Naive thymus-derived CD4-positive, alpha-beta T cell (primary cell): ENCODE results near the gene PLPPR3. TPM values are rescaled to one million over a fixed set of nuclear protein-coding genes. Genes with fewer than 3 reads are reported as not detected.

ENCODE experiments used
- ATAC-seq: fragments of 150-1000 bp; cut with Tn5 transposase; 2 replicates; pipeline ENCODE4 v1.10.0; 2021; ENCODE audit warnings: mild to moderate bottlenecking, moderate library complexity
- CTCF ChIA-PET: fragments of 350-600 bp; sonication (Branson Sonifier 250); formaldehyde crosslinking; loops from one replicate; lab custom pipeline; 2021; ENCODE audit warnings: antibody characterized with exemption; lab: Charles Lee
- POLR2A ChIA-PET: fragments of 350-600 bp; sonication (Branson Sonifier 250); formaldehyde crosslinking; loops from one replicate; lab custom pipeline; 2021; ENCODE audit warnings: antibody characterized with exemption, inconsistent platforms; lab: Charles Lee
- DNase-seq, 9 donors: peaks; one replicate each; pipeline versions ENCODE4 v3.0.0 to v3.0.0-alpha.2; 2020 to 2022; ENCODE audit warnings: mixed read lengths in 1 of 9
- H3K27ac ChIP-seq: one replicate; pipeline ENCODE4 v1.7.0; 2013; ENCODE audit warnings: mild to moderate bottlenecking, low read depth, low read length, moderate library complexity
- H3K27me3 ChIP-seq, 2 donors: one replicate each; pipeline ENCODE4 v1.7.0; 2013; ENCODE audit warnings: low read length in 2 of 2, mild to moderate bottlenecking in 2 of 2, moderate library complexity in 2 of 2; ENCODE audit not compliant: control insufficient read depth in 2 of 2, insufficient read depth in 2 of 2
- H3K36me3 ChIP-seq, 3 experiments: 1 replicate in 2 of 3; 2 replicates in 1 of 3; pipeline ENCODE4 v1.7.0; 2013; ENCODE audit warnings: low read length in 3 of 3, mild to moderate bottlenecking in 3 of 3, moderate library complexity in 1 of 3; ENCODE audit not compliant: insufficient read depth in 3 of 3, control insufficient read depth in 2 of 3
- H3K4me1 ChIP-seq, 2 donors: one replicate each; pipeline ENCODE4 v1.7.0; 2013; ENCODE audit warnings: low read length in 2 of 2, mild to moderate bottlenecking in 2 of 2, moderate library complexity in 1 of 2; ENCODE audit not compliant: control insufficient read depth in 2 of 2, insufficient read depth in 2 of 2
- H3K4me3 ChIP-seq: 2 replicates; pipeline ENCODE4 v1.7.0; 2013; ENCODE audit warnings: mild to moderate bottlenecking, low read length
- H3K9me3 ChIP-seq, 3 experiments: 1 replicate in 2 of 3; 2 replicates in 1 of 3; pipeline ENCODE4 v1.7.0; 2013; ENCODE audit warnings: low read length in 3 of 3; ENCODE audit not compliant: control insufficient read depth in 2 of 3
- H3K27ac Mint-ChIP-seq, 9 donors: one replicate each; pipeline ENCODE4 v1.8.0; 2020 to 2022; ENCODE audit warnings: mixed read lengths in 9 of 9, mild to moderate bottlenecking in 8 of 9, moderate library complexity in 5 of 9, inconsistent platforms in 2 of 9
- H3K27me3 Mint-ChIP-seq, 5 donors: one replicate each; pipeline ENCODE4 v1.8.0; 2021 to 2022; ENCODE audit warnings: mixed read lengths in 5 of 5, mild to moderate bottlenecking in 1 of 5
- H3K36me3 Mint-ChIP-seq, 5 donors: one replicate each; pipeline ENCODE4 v1.8.0; 2020 to 2022; ENCODE audit warnings: mixed read lengths in 5 of 5, mild to moderate bottlenecking in 3 of 5, inconsistent platforms in 1 of 5
- H3K4me1 Mint-ChIP-seq, 7 donors: one replicate each; pipeline ENCODE4 v1.8.0; 2020 to 2022; ENCODE audit warnings: mixed read lengths in 7 of 7, mild to moderate bottlenecking in 3 of 7, inconsistent platforms in 1 of 7
- H3K4me3 Mint-ChIP-seq, 10 donors: one replicate each; pipeline ENCODE4 v1.8.0; 2020 to 2022; ENCODE audit warnings: mild to moderate bottlenecking in 10 of 10, mixed read lengths in 10 of 10, moderate library complexity in 6 of 10, inconsistent platforms in 2 of 10
- H3K9me3 Mint-ChIP-seq, 11 donors: one replicate each; pipeline ENCODE4 v1.8.0; 2020 to 2022; ENCODE audit warnings: mixed read lengths in 11 of 11, mild to moderate bottlenecking in 4 of 11, inconsistent platforms in 1 of 11, moderate library complexity in 1 of 11
- intact Hi-C, 2 donors: fragments of 100-400 bp; cut with micrococcal nuclease; formaldehyde crosslinking; loops; one replicate each; pipeline ENCODE4 v1.15.1; 2023
- polyA plus RNA-seq, 2 donors: library from polyadenylated mRNA; unstranded; fragments of 300-500 nt; fragmentation: Illumina TruSeq; gene quantifications; one replicate each; pipeline ENCODE4 v1.2.3, GENCODE V29; 2021
- total RNA-seq, 6 experiments: library from RNA in 5 of 6; stranded (reverse) in 5 of 6; gene quantifications; 1 replicate in 5 of 6; 2 replicates in 1 of 6; pipeline ENCODE4 v1.2.3 and lab custom pipeline; 2021 to 2026

PLPPR3 gene
- total and polyA plus RNA-seq, 7 experiments from 2014 or later, result not detected

DNA sequence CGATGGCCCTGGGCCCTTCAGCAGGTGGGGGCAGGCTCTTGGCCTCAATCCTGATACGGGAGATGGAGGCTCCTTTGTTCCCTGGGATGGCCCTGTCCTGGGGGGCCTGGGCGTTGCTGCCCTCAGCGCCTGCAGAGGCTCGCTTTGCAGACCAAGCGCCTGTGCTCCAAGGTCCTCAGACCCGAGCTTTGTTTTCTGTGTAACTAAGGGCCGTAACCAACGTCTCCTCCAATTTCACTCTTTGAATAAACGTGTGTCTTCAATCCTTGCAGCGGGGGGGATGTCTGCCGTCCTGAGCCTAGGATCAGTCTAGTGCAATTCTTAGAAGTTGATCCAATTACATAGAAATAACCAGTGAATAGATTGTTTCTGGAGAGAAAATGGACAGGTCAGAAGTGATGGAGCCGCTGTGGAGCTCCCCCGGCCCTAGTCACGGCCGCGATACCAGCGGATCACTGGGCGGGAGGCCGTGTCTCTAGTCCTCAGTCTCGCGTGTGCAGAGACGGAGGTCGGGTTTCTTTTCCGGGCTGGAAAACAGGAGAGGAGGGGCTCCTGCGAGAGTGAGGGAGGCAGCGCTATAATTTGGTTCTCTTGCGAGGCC, 19.2 kb downstream of the PLPPR3 start:
- intact Hi-C loops, result no loop called here
- H3K36me3 Mint-ChIP-seq, result peaks cover 0 to 29% (median 6%) of the 10 kb centered on the region in 5 donors
- CTCF ChIA-PET, result interaction anchor here (0.6 kb wide), 2 partner anchors 249 to 688 kb away, joined by 3 to 4 read pairs; partner anchors contain the start of gene REEP6
- H3K9me3 Mint-ChIP-seq, result peaks cover 0 to 4% (median 0%) of the 10 kb centered on the region in 11 donors
- POLR2A ChIA-PET, result no interaction called here
- peak overlapping the region; percentile 16 to 90 (median 40) for H3K4me3 Mint-ChIP-seq
- Histone ChIP-seq H3K4me1 (peaks cover 38 to 41% of the 10 kb centered on the region in 2 donors), H3K4me3 (no peak overlapping the region), H3K27me3 (no peaks in the 10 kb centered on the region), H3K36me3 (peaks cover 10 to 67% (median 24%) of the 10 kb centered on the region in 3 experiments), H3K27ac (no peak overlapping the region), H3K9me3 (no peaks in the 10 kb centered on the region)
- peak overlapping the region in 5 of 9 donors; percentile 46 to 78 (median 62) for H3K27ac Mint-ChIP-seq
- DNase-seq, result no peak
- no peaks in the 10 kb centered on the region for H3K27me3 Mint-ChIP-seq
- no peak for ATAC-seq
- H3K4me1 Mint-ChIP-seq, result peaks cover 36 to 55% (median 44%) of the 10 kb centered on the region in 7 donors

DNA sequence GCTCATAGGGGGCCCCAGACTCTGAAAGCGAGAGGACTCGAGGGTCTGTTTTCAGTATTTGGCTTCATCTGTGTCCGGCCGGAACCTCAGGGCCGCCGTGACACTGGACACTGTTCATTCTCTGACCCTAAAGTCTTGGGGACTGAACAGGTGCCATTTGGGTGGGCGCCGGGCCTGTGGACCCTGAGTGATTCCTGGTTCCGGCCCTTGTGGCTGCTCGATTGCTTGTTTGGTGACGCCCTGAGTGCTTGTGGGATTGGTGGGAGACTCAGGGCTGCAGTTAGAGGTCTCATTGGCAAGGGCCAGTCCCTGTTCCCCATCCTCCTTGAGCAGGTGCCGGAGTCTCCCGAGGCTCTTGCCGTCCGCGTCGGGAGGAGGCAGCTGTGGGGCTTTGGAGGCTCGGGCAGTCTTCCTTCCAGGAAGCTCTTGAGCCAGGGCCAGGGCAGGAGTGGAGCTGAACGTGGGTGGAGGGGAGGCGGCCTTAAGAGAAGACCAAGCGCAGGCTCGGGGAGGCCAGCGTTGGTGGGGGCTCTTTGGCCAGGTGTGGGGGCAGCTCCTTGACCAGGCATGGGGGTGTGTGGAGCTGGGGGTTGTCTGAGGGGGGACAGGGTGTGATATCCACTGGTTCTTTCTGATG, 19.8 kb downstream of the PLPPR3 start:
- no peaks in the 10 kb centered on the region for H3K27me3 ChIP-seq
- no peaks in the 10 kb centered on the region for H3K9me3 ChIP-seq
- H3K27ac ChIP-seq, result peak overlapping the region; percentile 53
- ATAC-seq (no peak), DNase-seq (no peak)
- peaks cover 9 to 60% (median 18%) of the 10 kb centered on the region in 3 experiments for H3K36me3 ChIP-seq
- ChIA-PET CTCF (interaction anchor here (0.6 kb wide), 2 partner anchors 248 to 689 kb away, joined by 3 to 4 read pairs; partner anchors contain the start of gene REEP6), POLR2A (interaction anchor here (0.7 to 1.4 kb wide), 3 partner anchors 57 to 473 kb away, joined by 3 to 4 read pairs (median 4); partner anchors contain the start of genes CFD and FAM174C)
- Mint-ChIP-seq H3K9me3 (peaks cover 0 to 4% (median 0%) of the 10 kb centered on the region in 11 donors), H3K36me3 (peaks cover 0 to 23% (median 0%) of the 10 kb centered on the region in 5 donors), H3K4me1 (peaks cover 33 to 50% (median 39%) of the 10 kb centered on the region in 7 donors), H3K27ac (peak overlapping the region in 8 of 9 donors; percentile 16 to 89 (median 70)), H3K27me3 (peaks cover 0 to under 1% (median 0%) of the 10 kb centered on the region in 5 donors), H3K4me3 (peak overlapping the region; percentile 14 to 90 (median 72))
- intact Hi-C loops, result no loop called here
- H3K4me1 ChIP-seq, result peaks cover 38 to 41% of the 10 kb centered on the region in 2 donors
- H3K4me3 ChIP-seq, result peak overlapping the region; percentile 29

DNA sequence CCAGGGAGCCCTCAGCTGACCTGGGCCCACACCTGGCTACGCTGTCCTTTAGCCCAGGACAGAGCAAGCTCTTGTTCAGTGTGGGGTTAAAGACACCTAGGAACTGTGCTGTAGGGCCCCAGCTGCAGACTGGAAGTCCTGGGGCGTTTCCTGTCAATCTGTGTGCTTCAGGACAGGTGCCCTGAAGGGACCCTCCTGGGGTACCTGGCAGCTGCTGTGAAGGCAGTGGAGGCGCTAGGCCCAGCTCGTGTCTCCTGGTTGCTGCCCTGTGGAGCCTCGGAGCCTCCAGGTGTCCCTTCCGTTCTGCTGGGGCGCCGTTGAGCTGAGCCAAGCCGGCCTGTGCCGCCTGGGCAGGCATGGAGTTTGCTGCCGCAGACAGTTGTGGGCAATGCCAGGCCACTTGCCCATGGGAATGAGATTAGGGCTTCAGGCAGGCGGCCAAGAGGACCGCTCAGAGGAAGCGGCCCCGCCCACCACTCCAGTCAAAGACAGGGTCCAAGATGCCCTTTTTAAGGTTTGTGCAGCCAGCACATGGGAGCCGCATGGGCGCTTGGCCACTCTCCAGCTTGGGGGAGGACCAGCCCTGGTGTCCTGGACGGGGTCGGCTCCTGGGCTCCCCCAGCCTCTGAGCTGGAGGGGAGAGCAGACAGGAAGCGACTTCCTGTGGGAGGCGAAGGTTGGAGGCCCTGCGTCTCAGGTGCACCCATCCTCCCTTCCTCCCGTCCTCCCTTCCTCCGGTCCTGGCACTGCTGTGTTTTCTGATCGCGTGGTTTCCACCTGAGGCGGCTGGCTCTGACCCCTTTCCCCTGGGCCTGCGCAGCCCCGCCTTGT, 20.5 kb downstream of the PLPPR3 start:
- ChIA-PET CTCF (no interaction called here), POLR2A (interaction anchor here (0.6 to 1.4 kb wide), 5 partner anchors 13 to 474 kb away, joined by 3 to 5 read pairs (median 4); partner anchors contain the start of genes CFD, CIRBP and FAM174C)
- Mint-ChIP-seq H3K27me3 (peaks cover 0 to 2% (median 0%) of the 10 kb centered on the region in 5 donors), H3K36me3 (peaks cover 0 to 22% (median 0%) of the 10 kb centered on the region in 5 donors), H3K4me3 (peak overlapping the region; percentile 52 to 90 (median 72)), H3K4me1 (peaks cover 34 to 55% (median 44%) of the 10 kb centered on the region in 7 donors), H3K27ac (peak overlapping the region in 7 of 9 donors; percentile 42 to 90 (median 70)), H3K9me3 (peaks cover 0 to 4% (median 0%) of the 10 kb centered on the region in 11 donors)
- no peaks in the 10 kb centered on the region for H3K9me3 ChIP-seq
- no peak for DNase-seq
- H3K4me3 ChIP-seq, result peak overlapping the region; percentile 29
- H3K27me3 ChIP-seq, result no peaks in the 10 kb centered on the region
- no peak for ATAC-seq
- H3K36me3 ChIP-seq, result peaks cover 3 to 53% (median 11%) of the 10 kb centered on the region in 3 experiments
- peaks cover 38 to 43% of the 10 kb centered on the region in 2 donors for H3K4me1 ChIP-seq
- H3K27ac ChIP-seq, result peak overlapping the region; percentile 53
- intact Hi-C loops, result no loop called here

DNA sequence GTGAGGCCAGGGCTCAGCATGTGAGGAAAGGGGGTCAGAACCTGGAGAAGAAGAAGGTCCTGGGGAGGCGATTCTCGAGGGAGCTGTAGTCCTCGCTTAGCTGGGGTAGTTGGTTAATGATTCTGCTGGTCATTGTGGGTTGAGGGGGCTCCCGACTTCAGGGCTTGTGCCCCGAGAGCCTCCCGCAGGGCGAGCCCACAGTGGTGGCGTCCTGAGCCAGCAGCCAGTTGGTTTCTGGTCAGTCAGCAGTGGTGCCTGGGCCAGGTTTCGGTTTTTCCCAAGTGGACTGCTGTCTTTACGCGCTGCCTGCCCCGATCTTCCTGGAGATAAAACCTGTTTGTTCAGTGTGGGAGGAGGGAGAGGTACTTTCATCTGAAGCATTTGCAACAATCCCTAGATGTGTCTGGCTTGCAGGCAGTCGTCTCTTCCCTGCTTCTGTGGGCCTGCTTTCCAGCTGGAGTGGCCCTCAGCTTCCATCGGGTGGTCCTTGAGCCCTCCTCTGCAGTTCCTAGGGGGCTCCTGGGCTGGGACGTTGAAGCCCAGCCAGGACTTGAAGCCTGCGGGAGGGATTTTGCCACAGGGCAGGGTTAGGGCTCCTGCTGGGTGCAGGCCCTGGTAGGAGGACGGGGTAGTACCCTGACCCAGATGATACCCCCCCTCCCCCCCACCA, 21.3 kb downstream of the PLPPR3 start:
- ChIA-PET CTCF (no interaction called here), POLR2A (interaction anchor here (1.4 kb wide), 2 partner anchors 59 to 469 kb away, joined by 4 to 5 read pairs; partner anchors contain the start of genes CFD and CIRBP)
- peaks cover 0 to 22% (median 0%) of the 10 kb centered on the region in 5 donors for H3K36me3 Mint-ChIP-seq
- H3K4me3 Mint-ChIP-seq, result peak overlapping the region; percentile 73 to 93 (median 89)
- H3K27me3 Mint-ChIP-seq, result peaks cover 0 to 2% (median 0%) of the 10 kb centered on the region in 5 donors
- H3K27ac Mint-ChIP-seq, result peak overlapping the region; percentile 71 to 95 (median 91)
- peaks cover 34 to 55% (median 44%) of the 10 kb centered on the region in 7 donors for H3K4me1 Mint-ChIP-seq
- intact Hi-C loops, result no loop called here
- H3K36me3 ChIP-seq, result peaks cover 3 to 46% (median 11%) of the 10 kb centered on the region in 3 experiments
- H3K27me3 ChIP-seq, result no peaks in the 10 kb centered on the region
- DNase-seq (no peak), ATAC-seq (no peak)
- H3K4me1 ChIP-seq, result peaks cover 38 to 46% of the 10 kb centered on the region in 2 donors
- no peak overlapping the region for H3K4me3 ChIP-seq
- H3K27ac ChIP-seq, result peak overlapping the region; percentile 43
- H3K9me3 ChIP-seq, result no peaks in the 10 kb centered on the region
- H3K9me3 Mint-ChIP-seq, result peaks cover 0 to 4% (median 0%) of the 10 kb centered on the region in 11 donors

DNA sequence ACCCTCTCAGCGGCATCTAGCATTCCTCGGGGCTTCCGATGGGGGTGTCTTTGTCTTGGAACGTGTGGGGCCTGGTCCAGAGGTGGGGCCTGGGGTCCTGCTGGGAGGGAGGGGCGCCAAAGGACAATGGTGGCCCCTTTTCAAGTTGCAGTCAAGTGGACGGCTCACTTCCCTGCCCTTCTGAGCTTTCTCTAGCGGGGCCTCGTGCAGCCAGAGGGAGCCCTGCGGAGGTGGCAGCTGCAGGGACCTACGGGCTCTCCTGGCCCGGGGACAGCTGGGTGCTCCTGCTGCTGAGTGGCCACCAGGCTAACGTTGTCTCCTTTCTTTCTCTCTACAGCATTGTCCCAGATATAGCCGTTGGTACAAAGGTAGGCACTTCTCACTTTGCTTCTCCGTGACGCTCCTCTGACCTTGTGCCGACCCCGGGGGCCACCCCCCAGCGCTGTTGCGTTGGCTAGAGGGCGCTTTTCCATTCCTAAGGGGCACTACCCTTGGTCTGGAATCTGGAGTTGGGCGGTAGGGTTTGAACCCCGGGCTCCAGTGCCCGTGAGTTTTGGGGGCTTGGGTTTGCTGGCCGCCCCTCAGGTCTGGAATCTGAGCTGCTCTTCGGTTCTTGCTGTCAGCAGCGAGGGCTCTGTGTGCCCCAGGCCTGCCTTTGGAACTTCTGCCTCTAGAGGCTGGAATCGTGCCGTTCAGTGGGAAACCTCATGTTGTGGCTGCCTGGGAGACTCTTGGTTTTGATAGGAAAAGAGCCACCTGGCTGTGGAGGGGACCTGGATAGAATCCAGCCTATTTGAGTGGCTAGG, 22.5 kb downstream of the PLPPR3 start:
- H3K27ac ChIP-seq, result peak overlapping the region; percentile 78
- Mint-ChIP-seq H3K4me3 (peak overlapping the region; percentile 73 to 93 (median 89)), H3K27ac (peak overlapping the region; percentile 81 to 95 (median 91)), H3K9me3 (peaks cover 0 to 4% (median 0%) of the 10 kb centered on the region in 11 donors), H3K27me3 (peaks cover 0 to 2% (median 0%) of the 10 kb centered on the region in 5 donors), H3K36me3 (peaks cover 0 to 20% (median 0%) of the 10 kb centered on the region in 5 donors), H3K4me1 (peaks cover 34 to 55% (median 44%) of the 10 kb centered on the region in 7 donors)
- CTCF ChIA-PET, result interaction anchor here (0.6 kb wide), 1 partner anchor 57 kb away, joined by 3 read pairs; no protein-coding TSS in a partner anchor
- H3K36me3 ChIP-seq, result peaks cover 0 to 33% (median 8%) of the 10 kb centered on the region in 3 experiments
- intact Hi-C loops, result loop anchor here (5.0 to 10.0 kb wide), 3 partner anchors 446 to 853 kb away; partner anchors contain the start of genes ATP5F1D (in 1 of the 2), CIRBP (in 1 of the 2), MIDN (in 1 of the 2) and TCF3 (in 1 of the 2)
- ATAC-seq (no peak), DNase-seq (peak in 3 of 9 donors; percentile 37 to 46 (median 39))
- no peaks in the 10 kb centered on the region for H3K9me3 ChIP-seq
- H3K4me1 ChIP-seq, result peaks cover 38 to 46% of the 10 kb centered on the region in 2 donors
- POLR2A ChIA-PET, result interaction anchor here (1.1 to 1.5 kb wide), 3 partner anchors 21 to 467 kb away, joined by 3 read pairs; no protein-coding TSS in a partner anchor
- peak overlapping the region; percentile 78 for H3K4me3 ChIP-seq
- no peaks in the 10 kb centered on the region for H3K27me3 ChIP-seq
